ENCODE measurements around the gene KHDRBS2. TPM values are rescaled to one million over a fixed set of nuclear protein-coding genes. Genes with fewer than 3 reads are reported as not detected.

Gene KHDRBS2
- total RNA-seq, 4 donors from 2014 or later, result not detected

- intact Hi-C loops (cut with DNase I), result no loop called here
These were observed 376.5 kb downstream of the KHDRBS2 start for GRCh38 chr6:61909486-61909885.

GRCh38 chr6:61901748-61902147, 384.3 kb downstream of the KHDRBS2 start:
- Histone ChIP-seq H3K27ac (no peak overlapping the region), H3K9me3 (no peaks in the 10 kb centered on the region), H3K27me3 (no peaks in the 10 kb centered on the region), H3K4me1 (no peaks in the 10 kb centered on the region), H3K4me3 (no peak overlapping the region), H3K36me3 (no peaks in the 10 kb centered on the region)
- intact Hi-C loops (cut with DNase I), result no loop called here
- 89 to 92% methylated on average over 6 of the region's 6 CpGs for WGBS, 2 donors
- TF ChIP-seq CTCF (IDR thresholded peaks at IDR 0.05) (no peak), POLR2A (IDR thresholded peaks at IDR 0.05) (no peak)
- DNase-seq, result no peak

More at GRCh38 chr6:61909486-61909885, 376.5 kb downstream of the KHDRBS2 start:
- Histone ChIP-seq H3K9me3 (peaks cover 0 to 5% (median 0%) of the 10 kb centered on the region in 3 donors), H3K4me3 (no peak overlapping the region), H3K4me1 (no peaks in the 10 kb centered on the region), H3K36me3 (no peaks in the 10 kb centered on the region), H3K27me3 (no peaks in the 10 kb centered on the region), H3K27ac (no peak overlapping the region)
- DNase-seq, result no peak
- WGBS, 2 donors, result 73 to 81% methylated on average over 2 of the region's 2 CpGs
- TF ChIP-seq CTCF (IDR thresholded peaks at IDR 0.05), result no peak
- TF ChIP-seq POLR2A (IDR thresholded peaks at IDR 0.05), result no peak

GRCh38 chr6:61894536-61894935, 391.5 kb downstream of the KHDRBS2 start:
- H3K27me3 ChIP-seq, result no peaks in the 10 kb centered on the region
- intact Hi-C loops (cut with DNase I), result no loop called here
- no peaks in the 10 kb centered on the region for H3K4me1 ChIP-seq
- H3K36me3 ChIP-seq, result no peaks in the 10 kb centered on the region
- no peak overlapping the region for H3K4me3 ChIP-seq
- TF ChIP-seq POLR2A (IDR thresholded peaks at IDR 0.05) (no peak), CTCF (IDR thresholded peaks at IDR 0.05) (no peak)
- WGBS, 2 donors, result 51 to 65% methylated on average over 5 to 9 of the region's 9 CpGs
- H3K27ac ChIP-seq, result no peak overlapping the region
- no peaks in the 10 kb centered on the region for H3K9me3 ChIP-seq
- DNase-seq, result no peak

GRCh38 chr6:61887423-61887822, 398.6 kb downstream of the KHDRBS2 start:
- no peak overlapping the region for H3K27ac ChIP-seq
- no peak for DNase-seq
- no peak overlapping the region for H3K4me3 ChIP-seq
- no peaks in the 10 kb centered on the region for H3K27me3 ChIP-seq
- intact Hi-C loops (cut with DNase I), result no loop called here
- no peak for TF ChIP-seq POLR2A (IDR thresholded peaks at IDR 0.05)
- no peak for TF ChIP-seq CTCF (IDR thresholded peaks at IDR 0.05)
- no peaks in the 10 kb centered on the region for H3K9me3 ChIP-seq
- no peaks in the 10 kb centered on the region for H3K36me3 ChIP-seq
- 70 to 79% methylated on average over 1 of the region's 1 CpG for WGBS, 2 donors
- no peaks in the 10 kb centered on the region for H3K4me1 ChIP-seq

- H3K4me3 ChIP-seq, result no peak overlapping the region
- intact Hi-C loops (cut with DNase I), result no loop called here
- WGBS, 2 donors, result 74 to 86% methylated on average over 1 of the region's 1 CpG
- H3K9me3 ChIP-seq, result no peaks in the 10 kb centered on the region
- H3K36me3 ChIP-seq, result no peaks in the 10 kb centered on the region
- TF ChIP-seq POLR2A (IDR thresholded peaks at IDR 0.05) (no peak), CTCF (IDR thresholded peaks at IDR 0.05) (no peak)
- no peak for DNase-seq
- H3K27ac ChIP-seq, result no peak overlapping the region
- H3K27me3 ChIP-seq, result no peaks in the 10 kb centered on the region
- H3K4me1 ChIP-seq, result no peaks in the 10 kb centered on the region
These were observed 399.3 kb downstream of the KHDRBS2 start for GRCh38 chr6:61886608-61887259.
